K562 (cell line): ENCODE results near the gene SLC25A33. TPM values are rescaled to one million over a fixed set of nuclear protein-coding genes. Genes with fewer than 3 reads are reported as not detected.
A peak's percentile ranks its signal among the peaks of the same experiment; 100 is the strongest.

Experiments used
- ATAC-seq: fragments of 200-7000 bp; cut with Tn5 transposase; 3 replicates; pipeline ENCODE4 v1.9.1; 2020; ENCODE audit warnings: moderate library complexity
- BruUV-seq: library from RNA; stranded (reverse); fragments of 400-500 nt; replicated peaks from 2 replicates; lab custom pipeline; 2021; lab: Mats Ljungman, UMichigan
- CTCF ChIA-PET: fragments of 300-600 bp; formaldehyde crosslinking; extraction: SDS; loops from one replicate; lab custom pipeline; 2021; ENCODE audit warnings: low intra/inter-chr PET ratio; lab: Yijun Ruan, JAX
- POLR2A ChIA-PET: fragments of 300-600, 350-650 bp; sonication (Branson Sonifier 250); formaldehyde crosslinking; extraction: SDS; loops from one replicate; lab custom pipeline; 2021; ENCODE audit warnings: antibody characterized with exemption, inconsistent platforms; lab: Yijun Ruan, JAX
- DNase-seq, 4 experiments: peaks; one replicate each; pipeline versions ENCODE4 v3.0.0 to v3.0.0-alpha.2; 2011 to 2018; ENCODE audit warnings: low spot score in 3 of 4, mixed read lengths in 3 of 4; ENCODE audit errors: extremely low read depth in 1 of 4
- FAIRE-seq: peaks from 2 replicates; lab custom pipeline; 2011; peaks lifted over from hg19 to GRCh38; lab: Jason Lieb, UNC
- H2AFZ ChIP-seq: 2 replicates; pipeline ENCODE4 v1.6.0; 2011; ENCODE audit warnings: low read depth, low read length, control low read depth, inconsistent platforms
- H3K27ac ChIP-seq: fragments of 200-600 bp; 3 replicates; pipeline ENCODE4 v1.8.0; 2011; ENCODE audit warnings: low read depth, mild to moderate bottlenecking, control low read depth, inconsistent platforms, low read length, moderate library complexity, mixed read lengths; ENCODE audit errors: extremely low read depth
- H3K27me3 ChIP-seq, 2 experiments: fragments of 300-600 bp in 1 of 2; 2 replicates in 1 of 2; 3 replicates in 1 of 2; pipeline versions ENCODE4 v1.6.0 to v1.8.0; 2011; ENCODE audit warnings: inconsistent platforms in 2 of 2, low read length in 2 of 2, mild to moderate bottlenecking in 1 of 2, mixed read lengths in 1 of 2, moderate library complexity in 1 of 2; ENCODE audit not compliant: control insufficient read depth in 2 of 2, insufficient read depth in 2 of 2
- H3K36me3 ChIP-seq: fragments of 300-600 bp; 3 replicates; pipeline ENCODE4 v1.8.0; 2011; ENCODE audit warnings: mild to moderate bottlenecking, low read length, inconsistent platforms; ENCODE audit not compliant: control insufficient read depth, insufficient read depth
- H3K4me1 ChIP-seq, 2 experiments: fragments of 200-600 bp in 1 of 2; replicated peaks in 1 of 2; 2 replicates in 1 of 2; 3 replicates in 1 of 2; pipeline versions ENCODE4 v1.5.1 to v1.8.0; 2011; ENCODE audit warnings: inconsistent platforms in 2 of 2, low read length in 2 of 2, mild to moderate bottlenecking in 1 of 2, mixed read lengths in 1 of 2, moderate library complexity in 1 of 2; ENCODE audit not compliant: control insufficient read depth in 2 of 2, insufficient read depth in 2 of 2
- H3K4me2 ChIP-seq: 2 replicates; pipeline ENCODE4 v1.6.1; 2011; ENCODE audit warnings: low read length, control low read depth, inconsistent platforms, mixed read lengths; ENCODE audit not compliant: insufficient read depth
- H3K4me3 ChIP-seq: fragments of 200-600 bp; sonication (generic), shearing (Covaris generic); 2 replicates; pipeline ENCODE4 v1.5.1; 2016; ENCODE audit warnings: control low read depth, inconsistent platforms
- H3K79me2 ChIP-seq: fragments of 200-600 bp; 3 replicates; pipeline ENCODE4 v1.8.0; 2011; ENCODE audit warnings: low read length, inconsistent platforms; ENCODE audit not compliant: control insufficient read depth, insufficient read depth
- H3K9ac ChIP-seq, 2 experiments: 2 replicates each; pipeline versions ENCODE4 v1.6.0 to v1.6.1; 2011; ENCODE audit warnings: low read depth in 2 of 2, low read length in 2 of 2, control low read depth in 1 of 2, inconsistent platforms in 1 of 2, mild to moderate bottlenecking in 1 of 2, mixed read lengths in 1 of 2; ENCODE audit not compliant: insufficient read depth in 1 of 2
- H3K9me1 ChIP-seq: one replicate; pipeline ENCODE4 v1.6.0; 2011; ENCODE audit warnings: inconsistent platforms, mild to moderate bottlenecking, low read length, moderate library complexity; ENCODE audit not compliant: control insufficient read depth, insufficient read depth
- H3K9me3 ChIP-seq: replicated peaks from 2 replicates; pipeline ENCODE4 v1.5.1; 2011; ENCODE audit warnings: low read depth, low read length, inconsistent platforms; ENCODE audit not compliant: control insufficient read depth, insufficient read depth
- H4K20me1 ChIP-seq: replicated peaks from 2 replicates; pipeline ENCODE4 v1.6.1; 2011; ENCODE audit warnings: low read length, inconsistent platforms, mixed read lengths; ENCODE audit not compliant: control insufficient read depth, insufficient read depth
- ERF ChIP-seq: fragments of 450-650 bp; formaldehyde crosslinking; IDR thresholded peaks from 2 replicates; pipeline ENCODE4 v1.4.0; 2020; ENCODE audit warnings: mild to moderate bottlenecking, mixed read lengths
- KDM2B ChIP-seq: fragments of 250-450 bp; sonication (Bioruptor Pico); IDR thresholded peaks from 2 replicates; pipeline ENCODE4 v1.8.0; 2021; ENCODE audit warnings: mild to moderate bottlenecking, moderate library complexity
- KLF16 ChIP-seq: IDR thresholded peaks from 2 replicates; pipeline ENCODE4 v1.6.1; 2016; ENCODE audit warnings: antibody characterized with exemption
- MCM3 ChIP-seq: fragments of 450-650 bp; IDR thresholded peaks from 2 replicates; pipeline ENCODE4 v1.6.1; 2016
- NFIC ChIP-seq: fragments of 450-650 bp; IDR thresholded peaks from 2 replicates; pipeline ENCODE4 v1.6.1; 2017; ENCODE audit warnings: mild to moderate bottlenecking, inconsistent platforms
- NFIX ChIP-seq: fragments of 250-450 bp; sonication (Bioruptor Pico); IDR thresholded peaks from 2 replicates; pipeline ENCODE4 v1.4.0; 2020; ENCODE audit warnings: low read depth, mild to moderate bottlenecking, moderate library complexity
- POLR2G ChIP-seq: fragments of 200-400 bp; formaldehyde crosslinking; IDR thresholded peaks from 2 replicates; pipeline ENCODE4 v1.6.1; 2017; ENCODE audit warnings: low read depth, mild to moderate bottlenecking, antibody characterized with exemption, low read length, moderate library complexity
- RBM22 ChIP-seq: fragments of 200-400 bp; formaldehyde crosslinking; IDR thresholded peaks from 2 replicates; pipeline ENCODE4 v1.6.1; 2018; ENCODE audit warnings: low read length, low read depth; ENCODE audit not compliant: poor library complexity, severe bottlenecking
- SP2 ChIP-seq: IDR thresholded peaks from 2 replicates; pipeline ENCODE4 v1.6.1; 2011; ENCODE audit warnings: mild to moderate bottlenecking, low read depth, low read length, moderate library complexity; ENCODE audit not compliant: poor library complexity, severe bottlenecking; ENCODE audit errors: extremely low read depth
- SPI1 ChIP-seq: IDR thresholded peaks from 2 replicates; pipeline ENCODE4 v1.6.1; 2011; ENCODE audit warnings: low read depth, low read length, control low read depth, borderline replicate concordance
- WGBS: fragments of 100-300 bp; shearing (Covaris generic); methylation state at CpG from one replicate; pipeline ENCODE4 v1.1.6; 2016; ENCODE audit warnings: low coverage, mixed read lengths; ENCODE audit not compliant: insufficient coverage; ENCODE audit errors: missing lambda C conversion rate; 5-methylcytosine and 5-hydroxymethylcytosine counted together
- in situ Hi-C: fragments of 300-500 bp; cut with MboI; formaldehyde crosslinking; loops from 4 replicates; pipeline ENCODE4 v1.15.0; 2018; ENCODE audit warnings: inconsistent platforms, mixed read lengths
- intact Hi-C: fragments of 100-400 bp; cut with micrococcal nuclease; formaldehyde crosslinking; loops from 2 replicates; pipeline ENCODE4 v1.14.2; 2022
- polyA plus RNA-seq, 8 experiments: library from polyadenylated mRNA; depleted of rRNA in 4 of 8; stranded (reverse) in 5 of 8; unstranded in 3 of 8; fragments of >200 nt; fragmentation: Nextera tagmentation in 2 of 8; fragmentation: Illumina TruSeq in 1 of 8; extraction: Ambion mirVana in 2 of 8; extraction: Trizol in 1 of 8; gene quantifications; 2 replicates each; pipeline versions ENCODE4 v1.2.1 to v1.2.3, GENCODE V29; 2011 to 2014; ENCODE audit warnings: inconsistent platforms in 1 of 8, missing spikeins in 1 of 8
- total RNA-seq, 7 experiments: library from RNA; depleted of rRNA in 6 of 7; stranded (reverse); fragments of >200 nt in 6 of 7; fragmentation: Illumina TruSeq in 2 of 7; extraction: Trizol in 2 of 7; gene quantifications; 2 replicates each; pipeline versions ENCODE4 v1.2.1 to v1.2.3, GENCODE V29; 2011 to 2021; ENCODE audit warnings: low replicate concordance in 1 of 7

SLC25A33 gene
- total and polyA plus RNA-seq, 9 of the 15 experiments (the other 6 are each of a cell fraction or from before 2014, with no cell fraction given): 3.2 to 23.5 (median 17.5) TPM

GRCh38 chr1:9605946-9606455 lies 66.7 kb downstream of the SLC25A33 start:
- BruUV-seq: no TSS peak
- Histone ChIP-seq H3K9me1 (peaks cover 3% of the 10 kb centered on the region), H3K9me3 (no peaks in the 10 kb centered on the region), H3K4me1 (peaks cover 0 to 14% of the 10 kb centered on the region in 2 experiments; a peak in 1 of 5 replicates), H2AFZ (no peak overlapping the region), H3K4me3 (no peak overlapping the region), H3K36me3 (peaks cover 97% of the 10 kb centered on the region; the same call in 2 of the 3 replicates), H3K27me3 (no peaks in the 10 kb centered on the region), H3K79me2 (no peaks in the 10 kb centered on the region), H3K4me2 (no peak overlapping the region), H4K20me1 (peaks cover 3% of the 10 kb centered on the region; the same call in 1 of the 2 replicates), H3K9ac (peak overlapping the region in 1 of 2 experiments; percentile 29; a peak in 1 of 4 replicates), H3K27ac (no peak overlapping the region)
- DNase-seq (no peak), ATAC-seq (no peak), FAIRE-seq (no peak)
- CTCF ChIA-PET: no interaction called here
- WGBS: 98% methylated on average over 14 of the region's 14 CpGs
- intact Hi-C loops: no loop called here
- POLR2A ChIA-PET: interaction anchor here (0.5 to 3.0 kb wide), 5 partner anchors 10 to 601 kb away, joined by 3 to 17 read pairs (median 3); no protein-coding TSS in a partner anchor
- in situ Hi-C loops: no loop called here
- peak; percentile 7; the same call in 1 of the 2 replicates for TF ChIP-seq POLR2G
- peak; percentile 19 for TF ChIP-seq RBM22
- TF ChIP-seq KDM2B: no peak

DNA sequence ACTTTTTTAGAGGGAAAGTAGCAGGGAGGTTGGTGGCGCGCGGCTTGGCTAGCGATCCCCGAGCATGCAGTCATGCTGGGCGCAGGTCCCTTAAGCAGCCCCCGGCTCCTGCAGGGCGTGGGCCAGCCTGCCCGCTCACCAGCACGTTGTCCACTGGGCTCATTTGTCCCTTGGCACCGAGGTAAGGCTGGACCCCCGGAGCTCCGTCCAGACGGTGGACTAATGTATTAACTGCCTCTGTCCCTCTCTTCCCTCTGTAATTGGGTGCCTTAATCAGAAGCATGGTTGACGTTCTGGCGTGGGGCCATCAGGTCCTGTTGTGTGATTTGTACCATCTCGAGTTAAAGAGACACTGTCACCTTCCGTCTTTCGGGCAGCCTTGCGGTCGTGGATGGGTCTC lies 67.2 kb downstream of the SLC25A33 start:
- H3K27me3 ChIP-seq: no peaks in the 10 kb centered on the region
- H3K79me2 ChIP-seq: no peaks in the 10 kb centered on the region
- in situ Hi-C loops (no loop called here), intact Hi-C loops (no loop called here)
- no peak for DNase-seq
- ChIA-PET POLR2A (interaction anchor here (3.0 kb wide), 1 partner anchor 9 kb away, joined by 17 read pairs; no protein-coding TSS in a partner anchor), CTCF (no interaction called here)
- peaks cover 3% of the 10 kb centered on the region; the same call in 1 of the 2 replicates for H4K20me1 ChIP-seq
- WGBS: 93% methylated on average over 21 of the region's 21 CpGs
- TF ChIP-seq ERF (CRISPR knock-in tag) (no peak), KLF16 (no peak), NFIC (peak; percentile 20; the same call in 1 of the 2 replicates), SPI1 (no peak), NFIX (CRISPR knock-in tag) (no peak), MCM3 (no peak), SP2 (no peak)
- H3K4me1 ChIP-seq: peaks cover 0 to 14% of the 10 kb centered on the region in 2 experiments; a peak in 1 of 5 replicates
- no peak for FAIRE-seq
- H3K9me1 ChIP-seq: peaks cover 3% of the 10 kb centered on the region
- no peak overlapping the region for H3K27ac ChIP-seq
- no peaks in the 10 kb centered on the region for H3K9me3 ChIP-seq
- no TSS peak for BruUV-seq
- 0 out of 4 replicates have a peak overlapping the region, but pooled peaks of 1 of the 2 experiments have one; percentile 29 for H3K9ac ChIP-seq
- peaks cover 97% of the 10 kb centered on the region; the same call in 2 of the 3 replicates for H3K36me3 ChIP-seq
- no peak for ATAC-seq
- no peak overlapping the region for H2AFZ ChIP-seq
- H3K4me3 ChIP-seq: no peak overlapping the region
- no peak overlapping the region for H3K4me2 ChIP-seq
